Smooth muscle cell (in vitro differentiated cells): Measurements from ENCODE around the gene L3MBTL3. TPM values are rescaled to one million over a fixed set of nuclear protein-coding genes. Genes with fewer than 3 reads are reported as not detected.

Experiments used
- DNase-seq: peaks from one replicate; lab custom pipeline; 2025; ENCODE audit not compliant: unreplicated experiment; lab: John Stamatoyannopoulos, UW
- H2AFZ ChIP-seq: fragments of 200-600 bp; sonication (generic); 2 replicates; pipeline ENCODE4 v1.6.0; 2016; ENCODE audit warnings: antibody characterized with exemption, low read depth, mild to moderate bottlenecking
- H3F3A ChIP-seq: fragments of 200-600 bp; sonication (generic); 2 replicates; pipeline ENCODE4 v1.6.0; 2017; ENCODE audit warnings: antibody characterized with exemption, low read depth
- H3K27ac ChIP-seq: fragments of 200-600 bp; sonication (generic); 2 replicates; pipeline ENCODE4 v1.5.1; 2016; ENCODE audit warnings: low read depth, mild to moderate bottlenecking
- H3K27me3 ChIP-seq: fragments of 200-600 bp; sonication (generic); 2 replicates; pipeline ENCODE4 v1.6.1; 2016; ENCODE audit warnings: low read depth, mild to moderate bottlenecking
- H3K36me3 ChIP-seq: fragments of 200-600 bp; sonication (generic); 2 replicates; pipeline ENCODE4 v1.5.1; 2016; ENCODE audit warnings: low read depth
- H3K4me1 ChIP-seq: fragments of 200-600 bp; sonication (generic); 2 replicates; pipeline ENCODE4 v1.5.1; 2016; ENCODE audit warnings: low read depth
- H3K4me2 ChIP-seq: fragments of 200-600 bp; sonication (generic); 2 replicates; pipeline ENCODE4 v1.6.0; 2016; ENCODE audit warnings: mild to moderate bottlenecking
- H3K4me3 ChIP-seq: fragments of 200-600 bp; sonication (generic); 2 replicates; pipeline ENCODE4 v1.5.1; 2016; ENCODE audit warnings: mild to moderate bottlenecking
- H3K79me2 ChIP-seq: fragments of 200-600 bp; sonication (generic); 2 replicates; pipeline ENCODE4 v1.6.0; 2016; ENCODE audit warnings: low read depth, mild to moderate bottlenecking
- H3K9ac ChIP-seq: fragments of 200-600 bp; sonication (generic); 2 replicates; pipeline ENCODE4 v1.6.0; 2016; ENCODE audit warnings: low read depth
- H3K9me3 ChIP-seq: fragments of 200-600 bp; sonication (generic); replicated peaks from 2 replicates; pipeline ENCODE4 v1.5.1; 2016; ENCODE audit warnings: low read depth
- H4K20me1 ChIP-seq: fragments of 200-600 bp; sonication (generic); 2 replicates; pipeline ENCODE4 v1.6.0; 2016; ENCODE audit warnings: low read depth
- CTCF ChIP-seq: fragments of 200-600 bp; sonication (generic); IDR thresholded peaks from 2 replicates; pipeline ENCODE4 v1.5.1; 2017; ENCODE audit warnings: borderline replicate concordance, mild to moderate bottlenecking, antibody characterized with exemption; ENCODE audit not compliant: insufficient read depth, poor library complexity, severe bottlenecking
- WGBS: methylation state at CpG from one replicate; pipeline ENCODE4 v1.1.7; 2016; ENCODE audit warnings: low lambda C conversion rate; 5-methylcytosine and 5-hydroxymethylcytosine counted together
- polyA plus RNA-seq: library from polyadenylated mRNA; unstranded; fragments of >200 nt; fragmentation: Nextera tagmentation; extraction: Ambion mirVana; gene quantifications from 2 replicates; pipeline ENCODE4 v1.2.1, GENCODE V29; 2016
- total RNA-seq: library from RNA; depleted of rRNA; stranded (reverse); fragments of >200 nt; gene quantifications from 2 replicates; pipeline ENCODE4 v1.2.3, GENCODE V29; 2014

L3MBTL3 gene
- total and polyA plus RNA-seq, 2 experiments from 2014 or later, result 5.4 to 14.2 TPM

- peak; percentile 36 for DNase-seq
- Histone ChIP-seq H3K27ac (peak overlapping the region; percentile 33), H3K36me3 (no peaks in the 10 kb centered on the region), H3K9ac (peak overlapping the region; percentile 47), H3K4me3 (peak overlapping the region; percentile 68), H3K9me3 (no peaks in the 10 kb centered on the region), H3K4me2 (peak overlapping the region; percentile 89), H3K4me1 (no peaks in the 10 kb centered on the region), H3K27me3 (no peaks in the 10 kb centered on the region), H4K20me1 (peaks cover 20% of the 10 kb centered on the region), H3F3A (peaks cover 4% of the 10 kb centered on the region), H2AFZ (peak overlapping the region; percentile 58), H3K79me2 (peaks cover 30% of the 10 kb centered on the region)
- 10% methylated on average over 29 of the region's 29 CpGs for WGBS
- peak; percentile 79 for TF ChIP-seq CTCF
These were observed 2.7 kb downstream of the L3MBTL3 start for GRCh38 chr6:130020907-130021629.

- no peak for TF ChIP-seq CTCF
- peaks cover 25% of the 10 kb centered on the region for H3K79me2 ChIP-seq
- no peaks in the 10 kb centered on the region for H3F3A ChIP-seq
- peaks cover 42% of the 10 kb centered on the region for H4K20me1 ChIP-seq
- no peaks in the 10 kb centered on the region for H3K27me3 ChIP-seq
- no peaks in the 10 kb centered on the region for H3K9me3 ChIP-seq
- 90% methylated on average over 2 of the region's 2 CpGs for WGBS
- DNase-seq, result no peak
- H3K4me2 ChIP-seq, result no peak overlapping the region
- H2AFZ ChIP-seq, result no peak overlapping the region
- no peaks in the 10 kb centered on the region for H3K4me1 ChIP-seq
- no peak overlapping the region for H3K9ac ChIP-seq
- H3K4me3 ChIP-seq, result no peak overlapping the region
- H3K27ac ChIP-seq, result no peak overlapping the region
- no peaks in the 10 kb centered on the region for H3K36me3 ChIP-seq
These were observed 8.5 kb downstream of the L3MBTL3 start for GRCh38 chr6:130026859-130027258.

GRCh38 chr6:130027948-130028347 is 9.6 kb downstream of the L3MBTL3 start:
- no peaks in the 10 kb centered on the region for H3K27me3 ChIP-seq
- H3K36me3 ChIP-seq, result no peaks in the 10 kb centered on the region
- TF ChIP-seq CTCF, result no peak
- no peaks in the 10 kb centered on the region for H3K4me1 ChIP-seq
- peaks cover 2% of the 10 kb centered on the region for H3F3A ChIP-seq
- H2AFZ ChIP-seq, result no peak overlapping the region
- H3K9me3 ChIP-seq, result no peaks in the 10 kb centered on the region
- H3K9ac ChIP-seq, result no peak overlapping the region
- peaks cover 33% of the 10 kb centered on the region for H4K20me1 ChIP-seq
- H3K79me2 ChIP-seq, result peaks cover 14% of the 10 kb centered on the region
- no peak overlapping the region for H3K27ac ChIP-seq
- no peak overlapping the region for H3K4me2 ChIP-seq
- no peak overlapping the region for H3K4me3 ChIP-seq
- no peak for DNase-seq
- 89% methylated on average over 1 of the region's 1 CpG for WGBS

GRCh38 chr6:130029163-130029562 is 10.8 kb downstream of the L3MBTL3 start:
- WGBS, result 94% methylated on average over 6 of the region's 6 CpGs
- Histone ChIP-seq H3K27me3 (no peaks in the 10 kb centered on the region), H3K36me3 (no peaks in the 10 kb centered on the region), H3K79me2 (peaks cover 2% of the 10 kb centered on the region), H3K27ac (no peak overlapping the region), H3K4me2 (no peak overlapping the region), H4K20me1 (peaks cover 33% of the 10 kb centered on the region), H3K9me3 (no peaks in the 10 kb centered on the region), H3K4me1 (peaks cover 6% of the 10 kb centered on the region), H2AFZ (no peak overlapping the region), H3F3A (peaks cover 14% of the 10 kb centered on the region), H3K9ac (no peak overlapping the region), H3K4me3 (no peak overlapping the region)
- TF ChIP-seq CTCF, result no peak
- DNase-seq, result no peak
